A549 (cell line): ENCODE data around the gene ARHGAP26. TPM values are rescaled to one million over a fixed set of nuclear protein-coding genes. Genes with fewer than 3 reads are reported as not detected.
A peak's percentile ranks its signal among the peaks of the same experiment; 100 is the strongest.

Experiments used
- ATAC-seq, 2 experiments: fragments of 200-7000 bp in 1 of 2; fragments of >200 bp in 1 of 2; cut with Nextera tagmentation in 1 of 2; cut with Tn5 transposase in 1 of 2; 3 replicates each; pipeline versions ENCODE4 v1.8.0 to v1.9.1; 2018 to 2020; ENCODE audit warnings: mild to moderate bottlenecking in 1 of 2, moderate library complexity in 1 of 2
- CTCF ChIA-PET: fragments of 300-600 bp; sonication (Branson Sonifier 250); formaldehyde crosslinking; extraction: SDS; loops from one replicate; lab custom pipeline; 2021; ENCODE audit warnings: antibody characterized with exemption, inconsistent platforms; lab: Yijun Ruan, JAX
- POLR2A ChIA-PET: fragments of 350-600 bp; formaldehyde crosslinking; extraction: SDS; loops from one replicate; lab custom pipeline; 2021; ENCODE audit warnings: antibody characterized with exemption, inconsistent platforms; lab: Yijun Ruan, JAX
- DNase-seq, 2 experiments: peaks; one replicate each; pipeline versions ENCODE4 v3.0.0 to v3.0.0-alpha.2; 2011 to 2016; ENCODE audit warnings: low read depth in 1 of 2, low spot score in 1 of 2
- FAIRE-seq: peaks from 2 replicates; lab custom pipeline; 2011; peaks lifted over from hg19 to GRCh38; lab: Jason Lieb, UNC
- H3K27ac ChIP-seq, 2 experiments: fragments of >200 bp; sonication (Bioruptor Twin); formaldehyde crosslinking; 3 replicates each; pipeline ENCODE4 v1.5.1; 2016 to 2017
- H3K4me1 ChIP-seq: fragments of >200 bp; sonication (Bioruptor Twin); formaldehyde crosslinking; 3 replicates; pipeline ENCODE4 v1.6.1; 2016
- H3K4me2 ChIP-seq: fragments of >200 bp; sonication (Bioruptor Twin); formaldehyde crosslinking; 3 replicates; pipeline ENCODE4 v1.6.1; 2016
- H3K4me3 ChIP-seq: fragments of >200 bp; sonication (Bioruptor Twin); formaldehyde crosslinking; 3 replicates; pipeline ENCODE4 v1.5.1; 2016
- H3K9me3 ChIP-seq: fragments of >200 bp; sonication (Bioruptor Twin); formaldehyde crosslinking; 3 replicates; pipeline ENCODE4 v1.6.1; 2016
- ATOH8 ChIP-seq: fragments of 250-450 bp; sonication (Bioruptor Pico); IDR thresholded peaks from 2 replicates; pipeline ENCODE4 v1.5.0; 2020; ENCODE audit warnings: low read depth, mild to moderate bottlenecking, moderate library complexity
- CBX8 ChIP-seq: fragments of 200-600 bp; sonication (generic); IDR thresholded peaks from 2 replicates; pipeline ENCODE4 v1.6.1; 2016
- CEBPB ChIP-seq, 2 experiments: fragments of >200 bp in 1 of 2; sonication (Bioruptor Twin) in 1 of 2; formaldehyde crosslinking in 1 of 2; IDR thresholded peaks; 2 replicates each; pipeline ENCODE4 v1.6.1; 2012 to 2016
- CHD2 ChIP-seq: fragments of 150-350 bp; IDR thresholded peaks from 2 replicates; pipeline ENCODE4 v1.6.1; 2014; ENCODE audit warnings: low read length; ENCODE audit not compliant: partially characterized antibody
- CHD4 ChIP-seq: fragments of 200-600 bp; sonication (generic); IDR thresholded peaks from 2 replicates; pipeline ENCODE4 v1.6.1; 2016; ENCODE audit warnings: antibody characterized with exemption, mild to moderate bottlenecking, borderline replicate concordance
- EHF ChIP-seq: fragments of 250-450 bp; sonication (Bioruptor Pico); IDR thresholded peaks from 2 replicates; pipeline ENCODE4 v1.5.0; 2020; ENCODE audit warnings: mild to moderate bottlenecking
- EHMT2 ChIP-seq: fragments of 200-600 bp; sonication (generic); IDR thresholded peaks from 2 replicates; pipeline ENCODE4 v1.6.1; 2016; ENCODE audit warnings: antibody characterized with exemption, low read depth, mild to moderate bottlenecking, moderate library complexity
- ESRRA ChIP-seq: fragments of 150-350 bp; IDR thresholded peaks from 2 replicates; pipeline ENCODE4 v1.6.1; 2014; ENCODE audit warnings: mild to moderate bottlenecking, low read length, borderline replicate concordance
- FOSB ChIP-seq: fragments of 250-450 bp; sonication (Bioruptor Pico); IDR thresholded peaks from 2 replicates; pipeline ENCODE4 v1.5.0; 2020; ENCODE audit warnings: mild to moderate bottlenecking, moderate library complexity
- HDAC2 ChIP-seq: fragments of 200-600 bp; sonication (generic); IDR thresholded peaks from 2 replicates; pipeline ENCODE4 v1.6.1; 2016
- HEYL ChIP-seq: fragments of 250-450 bp; sonication (Bioruptor Pico); IDR thresholded peaks from 2 replicates; pipeline ENCODE4 v1.8.0; 2021; ENCODE audit warnings: mild to moderate bottlenecking, moderate library complexity
- HOXA7 ChIP-seq: fragments of 250-450 bp; sonication (Bioruptor Pico); IDR thresholded peaks from 2 replicates; pipeline ENCODE4 v1.5.0; 2020; ENCODE audit warnings: mild to moderate bottlenecking, moderate library complexity
- KDM5A ChIP-seq: fragments of 200-600 bp; sonication (generic); IDR thresholded peaks from 2 replicates; pipeline ENCODE4 v1.6.1; 2016; ENCODE audit warnings: antibody characterized with exemption, mild to moderate bottlenecking
- RAD21 ChIP-seq, 2 experiments: fragments of >200 bp in 1 of 2; sonication (Bioruptor Twin) in 1 of 2; formaldehyde crosslinking in 1 of 2; IDR thresholded peaks in 1 of 2; conservative IDR thresholded peaks in 1 of 2; 2 replicates in 1 of 2; 3 replicates in 1 of 2; pipeline ENCODE4 v1.6.1; 2012 to 2018; ENCODE audit warnings: inconsistent platforms in 1 of 2
- RFX5 ChIP-seq: fragments of 450-650 bp; IDR thresholded peaks from 2 replicates; pipeline ENCODE4 v1.7.1; 2014; ENCODE audit warnings: antibody characterized with exemption, mild to moderate bottlenecking, moderate library complexity
- RNF2 ChIP-seq: fragments of 200-600 bp; sonication (generic); IDR thresholded peaks from 2 replicates; pipeline ENCODE4 v1.6.1; 2016; ENCODE audit warnings: low read depth, mild to moderate bottlenecking, antibody characterized with exemption, moderate library complexity, borderline replicate concordance
- SREBF2 ChIP-seq: fragments of 450-650 bp; IDR thresholded peaks from 2 replicates; pipeline ENCODE4 v1.6.1; 2014; ENCODE audit warnings: mild to moderate bottlenecking, moderate library complexity
- USF2 ChIP-seq: fragments of 450-650 bp; IDR thresholded peaks from 2 replicates; pipeline ENCODE4 v1.6.1; 2014; ENCODE audit warnings: antibody characterized with exemption
- WGBS: methylation state at CpG from one replicate; pipeline ENCODE4 v1.1.6; 2017; ENCODE audit errors: missing lambda C conversion rate; 5-methylcytosine and 5-hydroxymethylcytosine counted together
- polyA plus RNA-seq, 4 experiments: library from polyadenylated mRNA; depleted of rRNA in 3 of 4; stranded (reverse); fragments of >200 nt; fragmentation: RNase III in 1 of 4; extraction: RNeasy Plus Mini Kit Qiagen cat#74134 plus additional on column Dnase treatment in 1 of 4; gene quantifications; 2 replicates in 3 of 4; 3 replicates in 1 of 4; pipeline ENCODE4 v1.2.3, GENCODE V29; 2011 to 2017
- TF ChIP-seq, protein P1 (sequence below): fragments of >200 bp; sonication (Bioruptor Twin); formaldehyde crosslinking; IDR thresholded peaks from 3 replicates; pipeline ENCODE4 v1.5.1; 2016
- TF ChIP-seq, protein P2 (sequence below): IDR thresholded peaks from 2 replicates; pipeline ENCODE4 v1.6.1; 2012

ARHGAP26 gene
- polyA plus RNA-seq, 2 of the 4 experiments (the other 2 are of a cell fraction), result 6.6 to 19.1 TPM

DNA sequence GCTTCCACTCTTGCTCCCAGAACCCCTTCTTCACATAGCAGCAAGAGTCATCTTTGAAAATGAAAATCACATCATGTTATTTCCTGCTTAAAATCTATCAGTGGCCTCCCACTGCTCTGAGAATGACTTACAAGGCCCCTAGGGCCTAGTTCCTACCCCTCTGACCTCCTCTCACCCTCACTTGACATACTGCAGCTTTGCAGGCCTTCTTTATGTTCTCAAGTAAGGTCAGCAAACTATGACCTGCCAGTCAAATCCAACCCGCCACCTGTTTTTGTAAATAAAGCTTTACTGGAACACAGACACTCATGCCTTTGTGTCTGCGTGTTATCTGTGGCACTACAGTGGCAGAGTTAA lies 447.6 kb downstream of the ARHGAP26 start (continued):
- TF ChIP-seq KDM5A (no peak), EHF (CRISPR knock-in tag) (no peak), HDAC2 (no peak), CHD4 (no peak), HEYL (CRISPR knock-in tag) (no peak)
- TF ChIP-seq, protein P1, sequence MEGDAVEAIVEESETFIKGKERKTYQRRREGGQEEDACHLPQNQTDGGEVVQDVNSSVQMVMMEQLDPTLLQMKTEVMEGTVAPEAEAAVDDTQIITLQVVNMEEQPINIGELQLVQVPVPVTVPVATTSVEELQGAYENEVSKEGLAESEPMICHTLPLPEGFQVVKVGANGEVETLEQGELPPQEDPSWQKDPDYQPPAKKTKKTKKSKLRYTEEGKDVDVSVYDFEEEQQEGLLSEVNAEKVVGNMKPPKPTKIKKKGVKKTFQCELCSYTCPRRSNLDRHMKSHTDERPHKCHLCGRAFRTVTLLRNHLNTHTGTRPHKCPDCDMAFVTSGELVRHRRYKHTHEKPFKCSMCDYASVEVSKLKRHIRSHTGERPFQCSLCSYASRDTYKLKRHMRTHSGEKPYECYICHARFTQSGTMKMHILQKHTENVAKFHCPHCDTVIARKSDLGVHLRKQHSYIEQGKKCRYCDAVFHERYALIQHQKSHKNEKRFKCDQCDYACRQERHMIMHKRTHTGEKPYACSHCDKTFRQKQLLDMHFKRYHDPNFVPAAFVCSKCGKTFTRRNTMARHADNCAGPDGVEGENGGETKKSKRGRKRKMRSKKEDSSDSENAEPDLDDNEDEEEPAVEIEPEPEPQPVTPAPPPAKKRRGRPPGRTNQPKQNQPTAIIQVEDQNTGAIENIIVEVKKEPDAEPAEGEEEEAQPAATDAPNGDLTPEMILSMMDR, result no peak

DNA sequence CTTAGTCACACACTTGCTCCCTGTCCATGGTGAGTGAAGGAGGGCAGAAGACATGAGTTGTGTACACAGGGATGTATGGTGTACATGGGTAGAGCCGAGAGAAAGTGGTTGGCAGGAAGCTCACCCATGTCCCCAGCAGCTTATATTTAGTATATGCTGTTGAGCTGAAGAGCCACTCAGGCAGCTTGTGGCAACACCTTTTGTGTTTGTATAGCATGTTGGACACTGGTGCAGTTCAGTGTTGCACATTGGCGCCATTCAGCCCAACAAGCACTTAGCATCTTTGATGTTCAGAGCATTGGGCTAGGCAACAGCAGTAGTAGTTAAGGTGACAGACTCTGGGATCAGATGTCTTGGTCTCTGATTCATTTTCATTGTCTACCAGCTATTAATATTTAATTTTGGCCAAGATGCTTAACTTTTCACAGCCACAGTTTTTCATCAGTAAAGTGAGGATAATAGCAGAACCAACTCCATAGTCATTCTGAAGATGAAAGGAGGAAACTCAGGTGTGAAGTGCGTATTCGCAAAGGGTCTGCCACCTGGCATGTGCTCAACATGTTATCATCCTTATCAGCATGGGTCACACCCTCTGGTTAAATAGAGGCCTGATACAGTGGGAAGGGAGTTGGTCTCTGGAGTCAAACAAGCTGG lies 448.5 kb downstream of the ARHGAP26 start:
- no peak for DNase-seq
- ATAC-seq, result no peak
- peak overlapping the region in 1 of 2 experiments; percentile 59; a peak in 1 of 6 replicates for H3K27ac ChIP-seq
- 92% methylated on average over 4 of the region's 4 CpGs for WGBS
- FAIRE-seq, result no peak
- no peak for TF ChIP-seq CBX8
- no peak for TF ChIP-seq CHD2
- no peak for TF ChIP-seq USF2
- TF ChIP-seq, protein P2, sequence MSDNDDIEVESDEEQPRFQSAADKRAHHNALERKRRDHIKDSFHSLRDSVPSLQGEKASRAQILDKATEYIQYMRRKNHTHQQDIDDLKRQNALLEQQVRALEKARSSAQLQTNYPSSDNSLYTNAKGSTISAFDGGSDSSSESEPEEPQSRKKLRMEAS, result peak; percentile 24; the same call in 1 of the 2 replicates
- TF ChIP-seq, all 56 proteins: peak for 1
- ChIA-PET CTCF (interaction anchor here (0.9 to 3.6 kb wide), 8 partner anchors 9 to 749 kb away, joined by 3 to 25 read pairs (median 4); no protein-coding TSS in a partner anchor), POLR2A (no interaction called here)
- H3K9me3 ChIP-seq, result no peaks in the 10 kb centered on the region
- H3K4me1 ChIP-seq, result peaks cover 28% of the 10 kb centered on the region
- 0 out of 3 replicates have a peak overlapping the region, but pooled peaks have one; percentile 10 for H3K4me2 ChIP-seq
- H3K4me3 ChIP-seq, result no peak overlapping the region

- TF ChIP-seq HOXA7 (no peak), CEBPB (IDR thresholded peaks at IDR 0.05) (no peak)
- CTCF ChIA-PET, result interaction anchor here (0.8 to 3.6 kb wide), 4 partner anchors 12 to 184 kb away, joined by 3 to 25 read pairs (median 6); partner anchors contain the start of gene NR3C1
- no peak for DNase-seq
- ATAC-seq, result no peak
- H3K4me2 ChIP-seq, result no peak overlapping the region
- H3K4me1 ChIP-seq, result peaks cover 28% of the 10 kb centered on the region
- POLR2A ChIA-PET, result no interaction called here
- no peak for FAIRE-seq
- no peak overlapping the region for H3K4me3 ChIP-seq
- 90% methylated on average over 2 of the region's 2 CpGs for WGBS
- no peaks in the 10 kb centered on the region for H3K9me3 ChIP-seq
- peak overlapping the region in 1 of 2 experiments; percentile 59; a peak in 3 of 6 replicates for H3K27ac ChIP-seq
Observed at GRCh38 chr5:143219696-143220095, 449.5 kb downstream of the ARHGAP26 start.

DNA sequence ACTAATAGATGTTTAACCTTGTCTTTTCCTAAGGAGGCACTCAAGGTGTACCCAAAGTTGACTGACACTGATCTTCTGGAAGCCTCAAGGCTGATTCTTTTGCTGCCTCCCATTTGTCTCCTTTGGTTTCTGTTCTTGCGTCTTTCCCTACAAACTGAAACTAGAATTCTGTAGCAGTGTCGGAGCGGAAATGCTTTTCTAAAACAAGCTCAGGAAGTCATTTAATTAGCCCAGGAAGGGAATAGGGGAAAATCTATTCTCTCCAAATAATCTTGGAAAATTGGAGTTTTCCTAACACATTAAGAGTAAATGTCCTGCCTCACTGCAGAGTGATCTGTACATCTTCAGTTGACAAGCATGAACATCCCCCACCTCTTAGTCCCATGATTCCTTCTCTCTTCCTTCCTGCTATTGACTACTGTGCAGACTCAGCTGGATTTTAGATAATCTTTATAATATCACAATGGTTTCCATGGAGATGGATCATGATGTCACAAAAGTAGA lies 450.6 kb downstream of the ARHGAP26 start:
- TF ChIP-seq RNF2 (no peak), FOSB (CRISPR knock-in tag) (no peak), RFX5 (no peak), SREBF2 (no peak), EHMT2 (no peak), RAD21 (conservative IDR thresholded peaks at IDR 0.05 in 1 of 2, IDR thresholded peaks at IDR 0.05 in 1 of 2) (no peak), CHD2 (no peak), ESRRA (no peak), ATOH8 (CRISPR knock-in tag) (no peak), CHD4 (no peak)
- WGBS, result 97% methylated on average over 3 of the region's 3 CpGs
- H3K27ac ChIP-seq, result 0 out of 6 replicates have a peak overlapping the region, but pooled peaks of 1 of the 2 experiments have one; percentile 22
- no peak for DNase-seq
- CTCF ChIA-PET, result interaction anchor here (0.8 to 2.3 kb wide), 3 partner anchors 11 to 340 kb away, joined by 3 to 6 read pairs (median 3); partner anchors contain the start of gene NR3C1
- no peak for ATAC-seq
- no peak overlapping the region for H3K4me2 ChIP-seq
- FAIRE-seq, result no peak
- no peak overlapping the region for H3K4me3 ChIP-seq
- H3K9me3 ChIP-seq, result no peaks in the 10 kb centered on the region
- peaks cover 28% of the 10 kb centered on the region for H3K4me1 ChIP-seq
- POLR2A ChIA-PET, result no interaction called here
